ENCODE data around the gene OTUD5.

Gene OTUD5

DNA sequence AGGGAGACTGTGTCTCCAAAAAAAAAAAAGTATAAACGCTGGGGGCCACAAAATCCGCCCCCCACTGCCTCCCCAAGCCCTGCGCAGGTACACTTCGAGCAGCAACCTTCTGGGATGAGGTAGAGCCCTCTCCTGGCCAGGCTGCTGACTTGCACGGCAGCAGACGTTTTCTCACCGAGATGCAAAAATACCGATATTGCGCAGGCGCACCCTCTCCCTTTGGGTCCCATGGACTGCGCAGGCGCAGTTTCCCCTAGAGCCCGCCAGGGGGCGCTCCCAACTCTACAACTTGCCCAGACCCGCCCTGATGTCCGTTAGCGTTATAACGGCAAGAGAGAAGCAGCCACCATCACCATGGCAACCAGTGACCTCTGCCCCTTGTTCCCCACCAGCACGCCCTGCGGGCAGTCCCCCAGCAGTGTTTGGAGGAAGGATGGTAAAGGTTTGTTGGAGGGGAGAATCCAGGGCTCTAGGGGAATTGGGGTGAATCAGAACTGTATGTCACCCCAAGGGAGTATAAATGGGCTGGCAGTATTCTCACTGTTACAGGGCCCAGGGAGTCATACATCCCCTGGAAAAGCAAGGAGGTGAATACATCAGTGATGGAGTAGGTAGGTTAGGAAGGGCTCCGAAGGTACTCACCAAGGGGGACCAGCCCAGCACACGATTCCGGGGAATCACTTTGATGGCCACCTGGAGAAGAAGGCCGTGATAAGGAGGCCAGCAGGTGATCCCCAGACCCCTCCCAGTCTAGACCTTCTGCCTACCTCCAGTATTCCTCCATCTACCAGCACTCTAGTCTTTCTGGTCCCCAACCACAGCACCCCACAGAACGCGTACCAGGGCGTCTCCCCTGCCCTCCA, 40.0 kb downstream of the OTUD5 start:
- Histone ChIP-seq H3K4me1 (peaks cover 33% of the 10 kb centered on the region), H3K27ac (0 out of 2 replicates have a peak overlapping the region, but pooled peaks have one; percentile 35)

GRCh38 chrX:48914593-48915493, 42.6 kb downstream of the OTUD5 start:
- Histone ChIP-seq H3K9me3 (no peaks in the 10 kb centered on the region; the same call in 1 of the 2 replicates), H3K4me1 (peaks cover 34% of the 10 kb centered on the region), H3K9ac (no peak overlapping the region), H3K4me3 (no peak overlapping the region), H3K36me3 (peaks cover 30% of the 10 kb centered on the region), H3K27me3 (peaks cover 39% of the 10 kb centered on the region), H4K20me1 (peaks cover 46% of the 10 kb centered on the region), H3K27ac (no peak overlapping the region), H3K4me2 (no peak overlapping the region)
- TF ChIP-seq Cebpa-rat (IDR thresholded peaks at IDR 0.05) = no peak

More for the DNA sequence above, 40.0 kb downstream of the OTUD5 start:
- TF ChIP-seq Cebpa-rat (IDR thresholded peaks at IDR 0.05) = no peak
- Histone ChIP-seq H4K20me1 (peaks cover 57% of the 10 kb centered on the region), H3K9me3 (no peaks in the 10 kb centered on the region; the same call in 1 of the 2 replicates), H3K36me3 (peaks cover 33% of the 10 kb centered on the region), H3K27me3 (peaks cover 45% of the 10 kb centered on the region), H3K9ac (peak overlapping the region; percentile 81; the same call in 1 of the 2 replicates), H3K4me3 (peak overlapping the region; percentile 79), H3K4me2 (peak overlapping the region; percentile 89)

GRCh38 chrX:48913605-48914366, 43.6 kb downstream of the OTUD5 start:
- peaks cover 41% of the 10 kb centered on the region for H4K20me1 ChIP-seq
- no peak overlapping the region for H3K4me3 ChIP-seq
- peaks cover 43% of the 10 kb centered on the region for H3K27me3 ChIP-seq
- H3K9ac ChIP-seq = no peak overlapping the region
- no peak overlapping the region for H3K4me2 ChIP-seq
- peaks cover 30% of the 10 kb centered on the region for H3K36me3 ChIP-seq
- no peak overlapping the region for H3K27ac ChIP-seq
- peaks cover 28% of the 10 kb centered on the region for H3K4me1 ChIP-seq
- no peaks in the 10 kb centered on the region; the same call in 1 of the 2 replicates for H3K9me3 ChIP-seq
- TF ChIP-seq Cebpa-rat (IDR thresholded peaks at IDR 0.05) = no peak

DNA sequence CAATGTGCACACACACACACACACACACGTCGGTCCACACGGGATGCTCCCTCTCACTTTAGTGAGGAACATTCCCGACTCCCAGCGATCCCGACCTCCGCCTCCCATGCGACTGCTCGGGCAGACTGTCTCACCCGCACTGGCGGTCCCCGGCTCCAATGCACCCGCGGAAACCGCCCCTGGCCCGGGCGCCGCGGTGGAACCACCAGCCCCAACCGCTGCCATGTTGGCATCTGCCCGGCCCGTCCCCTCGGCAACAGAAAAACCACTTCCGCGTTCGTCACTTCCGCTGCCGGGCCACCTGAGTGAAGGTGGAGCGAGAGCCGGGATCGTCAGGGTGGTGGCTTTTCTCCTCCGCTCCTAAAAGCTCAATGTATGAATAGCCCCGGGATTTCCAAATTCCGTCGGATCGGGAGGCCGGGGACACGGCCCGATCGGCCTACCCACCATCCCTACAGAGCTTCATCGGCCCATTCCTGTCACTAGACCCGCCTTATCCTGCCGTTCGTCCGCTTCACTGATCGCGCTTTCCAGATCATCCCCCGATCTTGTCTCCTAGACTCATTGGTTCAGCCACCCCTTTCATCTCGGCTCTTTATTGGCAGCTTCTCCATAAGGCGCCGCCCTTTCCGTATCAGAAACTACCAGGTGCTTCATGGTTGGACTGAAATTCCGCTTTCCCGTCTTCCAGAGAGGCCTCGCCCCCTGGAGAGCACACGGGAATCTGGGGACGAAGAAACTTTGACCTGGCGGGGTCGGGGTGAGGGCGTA, 45.8 kb downstream of the OTUD5 start, which contains the start of gene SLC35A2:
Gene SLC35A2 (minus strand): TSS at position 235 of the 771 bp plus-strand sequence. CDS start 10 bp downstream, at position 225.
- Histone ChIP-seq H3K27ac (peak within 1 kb of the TSS; percentile 69), H3K4me3 (peak within 1 kb of the TSS; percentile 77), H3K9me3 (no peaks in the 10 kb centered on the region), H3K9ac (peak within 1 kb of the TSS; percentile 75), H4K20me1 (peaks cover 30% of the 10 kb centered on the region), H3K36me3 (peaks cover 33% of the 10 kb centered on the region), H3K4me1 (peaks cover 23% of the 10 kb centered on the region), H3K27me3 (peaks cover 43% of the 10 kb centered on the region), H3K4me2 (peak within 1 kb of the TSS; percentile 78)
- no peak for TF ChIP-seq Cebpa-rat (IDR thresholded peaks at IDR 0.05)

- Histone ChIP-seq H3K4me3 (peak overlapping the region; percentile 77), H3K36me3 (peaks cover 32% of the 10 kb centered on the region), H4K20me1 (peaks cover 25% of the 10 kb centered on the region), H3K27me3 (peaks cover 47% of the 10 kb centered on the region), H3K4me1 (peaks cover 24% of the 10 kb centered on the region), H3K27ac (peak overlapping the region; percentile 69; the same call in 1 of the 2 replicates), H3K4me2 (peak overlapping the region; percentile 78), H3K9me3 (no peaks in the 10 kb centered on the region), H3K9ac (peak overlapping the region; percentile 75)
- TF ChIP-seq Cebpa-rat (IDR thresholded peaks at IDR 0.05) = no peak
Observed at GRCh38 chrX:48910926-48911411, 46.4 kb downstream of the OTUD5 start.

GRCh38 chrX:48909703-48910294, 47.6 kb downstream of the OTUD5 start:
- Histone ChIP-seq H3K27ac (no peak overlapping the region), H3K4me1 (peaks cover 24% of the 10 kb centered on the region), H3K27me3 (peaks cover 39% of the 10 kb centered on the region), H4K20me1 (peaks cover 25% of the 10 kb centered on the region), H3K4me3 (no peak overlapping the region), H3K9me3 (no peaks in the 10 kb centered on the region), H3K9ac (no peak overlapping the region), H3K36me3 (peaks cover 29% of the 10 kb centered on the region), H3K4me2 (peak overlapping the region; percentile 78; the same call in 1 of the 2 replicates)
- TF ChIP-seq Cebpa-rat (IDR thresholded peaks at IDR 0.05) = no peak

DNA sequence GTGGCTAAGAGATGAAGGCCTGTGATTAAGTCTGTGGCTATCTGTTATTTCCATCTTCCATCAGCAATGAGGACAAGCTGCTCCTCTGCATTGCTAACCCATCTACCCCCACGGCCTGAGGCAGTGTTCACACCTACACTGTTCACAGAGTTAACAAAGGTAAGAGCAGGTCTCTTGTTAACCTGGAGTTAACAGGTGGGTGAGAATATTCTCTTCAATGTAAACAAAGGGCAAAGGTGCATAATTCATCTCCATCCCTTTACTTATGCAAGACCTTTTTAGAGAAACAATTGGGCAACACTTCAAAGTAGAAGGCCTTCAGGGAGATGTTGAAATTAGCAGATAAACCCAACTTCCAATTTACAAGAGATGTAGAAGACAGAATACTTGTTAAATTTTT, 48.8 kb downstream of the OTUD5 start:
- peaks cover 27% of the 10 kb centered on the region for H3K27me3 ChIP-seq
- no peak for TF ChIP-seq Cebpa-rat (IDR thresholded peaks at IDR 0.05)
- peaks cover 24% of the 10 kb centered on the region for H3K36me3 ChIP-seq
- H3K9me3 ChIP-seq = no peaks in the 10 kb centered on the region
- H4K20me1 ChIP-seq = peaks cover 15% of the 10 kb centered on the region
- H3K4me1 ChIP-seq = peaks cover 24% of the 10 kb centered on the region
- H3K4me3 ChIP-seq = no peak overlapping the region
- H3K4me2 ChIP-seq = no peak overlapping the region
- no peak overlapping the region for H3K9ac ChIP-seq
- no peak overlapping the region for H3K27ac ChIP-seq

Data from BLaER1 (cell line).